Erythroblast (primary cell): Measurements from ENCODE around the gene ZNF200.

Experiments used
- GATA1 ChIP-seq: IDR thresholded peaks from 2 replicates; pipeline ENCODE4 v1.6.1; 2011; ENCODE audit warnings: low read depth, mild to moderate bottlenecking, control low read depth, low read length, moderate library complexity
- POLR2A ChIP-seq: IDR thresholded peaks from 2 replicates; pipeline ENCODE4 v1.6.1; 2011; ENCODE audit warnings: mild to moderate bottlenecking, low read length

DNA sequence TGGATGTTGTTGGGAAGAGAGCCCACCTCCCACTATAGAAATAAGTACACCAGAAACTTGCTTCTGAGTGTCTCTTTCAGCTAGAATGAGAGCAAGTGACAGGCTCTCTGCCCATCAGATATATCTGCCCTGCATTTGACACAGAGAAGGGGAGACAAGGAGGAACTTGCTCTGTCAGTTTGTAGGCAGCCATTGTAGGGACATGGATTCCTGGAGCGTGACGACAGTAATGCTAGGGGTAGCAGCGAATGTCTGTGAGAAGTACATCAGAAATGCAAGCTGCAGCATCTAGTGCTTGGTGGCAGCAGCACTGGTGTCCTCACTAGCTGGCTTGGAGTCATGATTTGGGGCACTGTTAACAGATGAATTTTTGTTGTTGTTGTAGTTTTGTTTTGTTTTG is 23.0 kb downstream of the ZNF200 start:
- TF ChIP-seq POLR2A (no peak), GATA1 (no peak)
